Colonic mucosa (tissue), 4 donors: Measurements from ENCODE around the gene CCDC169. TPM values are rescaled to one million over a fixed set of nuclear protein-coding genes. Genes with fewer than 3 reads are reported as not detected.

Experiments used
- DNase-seq: peaks from one replicate; pipeline ENCODE4 v3.0.0-alpha.2; 2020
- H3K27ac ChIP-seq: fragments of 200-600 bp; one replicate; pipeline ENCODE4 v1.8.0; 2021
- H3K27me3 ChIP-seq: fragments of 200-600 bp; one replicate; pipeline ENCODE4 v1.8.0; 2021
- H3K36me3 ChIP-seq: fragments of 200-600 bp; one replicate; pipeline ENCODE4 v1.8.0; 2021
- H3K4me1 ChIP-seq: fragments of 200-600 bp; one replicate; pipeline ENCODE4 v1.8.0; 2021; ENCODE audit warnings: mild to moderate bottlenecking
- H3K4me3 ChIP-seq: fragments of 200-600 bp; one replicate; pipeline ENCODE4 v1.8.0; 2021
- H3K9ac ChIP-seq, 2 donors: one replicate each; pipeline ENCODE4 v1.7.0; 2013; ENCODE audit warnings: control low read depth in 2 of 2, low read depth in 2 of 2, low read length in 2 of 2
- H3K9me3 ChIP-seq: fragments of 200-600 bp; one replicate; pipeline ENCODE4 v1.8.0; 2021
- CTCF ChIP-seq: fragments of 200-600 bp; IDR thresholded peaks from one replicate; pipeline ENCODE4 v1.8.0; 2022; ENCODE audit warnings: antibody characterized with exemption, mild to moderate bottlenecking
- intact Hi-C: fragments of 100-400 bp; cut with DNase I; formaldehyde crosslinking; loops from one replicate; pipeline ENCODE4 v1.14.1; 2022
- total RNA-seq, 2 donors: library from RNA; stranded (reverse); fragmentation: NEBNext Ultra II Directional in 1 of 2; extraction: Animal tissue kit (Norgen Biotek cat#: 25700) in 1 of 2; gene quantifications; one replicate each; pipeline ENCODE4 v1.2.1, GENCODE V29; 2021
- donor health status: healthy.
- donor health status: DM: no; HTN: no; CAD: no.
- donor health status: DM: no; HTN: no; CAD: no.

The CCDC169 gene
- total RNA-seq, 2 donors from 2014 or later, result 0.25 to 1.3 TPM

GRCh38 chr13:36261976-36262375, 35.6 kb downstream of the CCDC169 start:
- no peak for DNase-seq
- H3K27ac ChIP-seq, result no peak overlapping the region
- intact Hi-C loops, result no loop called here
- no peaks in the 10 kb centered on the region for H3K4me1 ChIP-seq
- H3K36me3 ChIP-seq, result no peaks in the 10 kb centered on the region
- H3K4me3 ChIP-seq, result no peak overlapping the region
- H3K9me3 ChIP-seq, result no peaks in the 10 kb centered on the region
- H3K27me3 ChIP-seq, result no peaks in the 10 kb centered on the region
- no peak for TF ChIP-seq CTCF
- no peak overlapping the region for H3K9ac ChIP-seq

DNA sequence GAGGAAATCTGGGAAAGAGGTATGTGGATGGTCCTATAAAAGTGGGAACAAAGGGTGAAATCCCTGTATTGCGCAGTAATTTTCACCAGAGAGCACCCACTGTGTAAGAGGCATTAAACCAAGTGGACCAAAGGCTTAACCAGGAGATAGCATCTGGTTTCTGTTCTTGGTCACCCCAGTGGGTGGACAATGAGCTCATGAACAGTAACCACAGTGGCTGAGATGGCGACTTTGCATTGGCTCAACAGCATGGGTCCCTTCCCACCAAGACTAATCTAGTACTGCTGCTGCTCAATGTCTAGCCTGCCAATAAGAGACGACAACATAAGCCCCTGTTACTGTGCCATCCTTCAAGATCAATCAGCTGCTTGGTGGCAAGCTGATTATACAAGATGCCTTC, 36.6 kb downstream of the CCDC169 start:
- Histone ChIP-seq H3K27ac (no peak overlapping the region), H3K4me3 (no peak overlapping the region), H3K27me3 (no peaks in the 10 kb centered on the region), H3K9me3 (no peaks in the 10 kb centered on the region), H3K36me3 (no peaks in the 10 kb centered on the region), H3K4me1 (no peaks in the 10 kb centered on the region), H3K9ac (no peak overlapping the region)
- DNase-seq, result no peak
- TF ChIP-seq CTCF, result no peak
- intact Hi-C loops, result no loop called here

GRCh38 chr13:36259361-36260137, 38.1 kb downstream of the CCDC169 start:
- intact Hi-C loops, result no loop called here
- H3K9me3 ChIP-seq, result no peaks in the 10 kb centered on the region
- no peaks in the 10 kb centered on the region for H3K27me3 ChIP-seq
- H3K4me3 ChIP-seq, result no peak overlapping the region
- no peak for DNase-seq
- no peak for TF ChIP-seq CTCF
- H3K4me1 ChIP-seq, result no peaks in the 10 kb centered on the region
- H3K9ac ChIP-seq, result no peak overlapping the region
- H3K27ac ChIP-seq, result no peak overlapping the region
- no peaks in the 10 kb centered on the region for H3K36me3 ChIP-seq

DNA sequence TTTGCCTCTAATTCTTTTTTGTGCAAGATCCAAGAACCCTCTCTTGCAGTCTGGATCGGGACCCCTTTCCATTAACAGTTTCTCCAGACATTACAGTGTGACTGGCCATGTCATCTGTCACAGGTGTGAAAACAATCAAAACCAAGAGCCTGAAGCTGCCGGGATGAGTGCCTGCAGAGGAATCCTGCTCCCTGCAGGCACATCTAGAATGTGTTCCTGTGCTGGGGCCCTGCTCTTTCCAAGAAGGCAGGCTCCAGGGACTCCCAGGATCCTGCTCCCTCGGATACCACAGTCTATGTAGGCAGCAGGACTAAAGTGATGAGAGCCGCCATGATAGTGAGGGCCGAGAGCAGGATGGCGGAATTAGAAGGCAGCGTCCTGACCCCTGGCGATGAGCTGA, 38.8 kb downstream of the CCDC169 start:
- H3K9ac ChIP-seq, result no peak overlapping the region
- H3K27ac ChIP-seq, result no peak overlapping the region
- no peak overlapping the region for H3K4me3 ChIP-seq
- DNase-seq, result no peak
- H3K9me3 ChIP-seq, result no peaks in the 10 kb centered on the region
- H3K27me3 ChIP-seq, result no peaks in the 10 kb centered on the region
- H3K4me1 ChIP-seq, result no peaks in the 10 kb centered on the region
- intact Hi-C loops, result no loop called here
- no peak for TF ChIP-seq CTCF
- no peaks in the 10 kb centered on the region for H3K36me3 ChIP-seq

- no peaks in the 10 kb centered on the region for H3K4me1 ChIP-seq
- no peak overlapping the region for H3K9ac ChIP-seq
- no peak for TF ChIP-seq CTCF
- H3K27ac ChIP-seq, result no peak overlapping the region
- DNase-seq, result no peak
- no peaks in the 10 kb centered on the region for H3K36me3 ChIP-seq
- no peaks in the 10 kb centered on the region for H3K9me3 ChIP-seq
- no peak overlapping the region for H3K4me3 ChIP-seq
- no peaks in the 10 kb centered on the region for H3K27me3 ChIP-seq
- intact Hi-C loops, result no loop called here
These were observed 46.1 kb downstream of the CCDC169 start for GRCh38 chr13:36251526-36251925.
